Gastroesophageal sphincter (tissue), 4 donors: Measurements from ENCODE around the gene NDUFA1. TPM values are rescaled to one million over a fixed set of nuclear protein-coding genes. Genes with fewer than 3 reads are reported as not detected.
"Not testable (repeated sequence)": the region's sequence is repeated elsewhere in the genome, so short reads cannot be mapped to it uniquely, and the experiment has no call there.

Experiments
- ATAC-seq: fragments of 150-250 bp; one replicate; pipeline ENCODE4 v1.9.1; 2016; ENCODE audit warnings: mild to moderate bottlenecking, moderate library complexity
- H3K27ac ChIP-seq, 4 donors: fragments of 200-600 bp; sonication (generic) in 3 of 4; 1 replicate in 3 of 4; 2 replicates in 1 of 4; pipeline ENCODE4 v1.5.1; 2016 to 2019
- H3K27me3 ChIP-seq: fragments of 200-600 bp; sonication (generic); one replicate; pipeline ENCODE4 v1.5.1; 2019
- H3K36me3 ChIP-seq, 2 donors: fragments of 200-600 bp; sonication (generic); one replicate each; pipeline ENCODE4 v1.5.1; 2019; ENCODE audit warnings: control low read depth in 1 of 2
- H3K4me1 ChIP-seq, 3 donors: fragments of 200-600 bp; sonication (generic); 1 replicate in 2 of 3; 2 replicates in 1 of 3; pipeline ENCODE4 v1.5.1; 2016 to 2019; ENCODE audit warnings: control low read depth in 2 of 3
- H3K4me3 ChIP-seq, 2 donors: fragments of 200-600 bp; sonication (generic); one replicate each; pipeline ENCODE4 v1.5.1; 2019; ENCODE audit warnings: mild to moderate bottlenecking in 1 of 2, moderate library complexity in 1 of 2
- H3K9me3 ChIP-seq, 3 donors: fragments of 200-600 bp; sonication (generic); one replicate each; pipeline ENCODE4 v1.5.1; 2017 to 2019; ENCODE audit warnings: control low read depth in 2 of 3
- EP300 ChIP-seq: sonication (generic); formaldehyde crosslinking; IDR thresholded peaks from one replicate; pipeline ENCODE4 v1.6.1; 2017; ENCODE audit warnings: antibody characterized with exemption, mild to moderate bottlenecking
- POLR2A ChIP-seq, 2 donors: fragments of 450-650 bp; IDR thresholded peaks; one replicate each; pipeline ENCODE4 v1.6.1; 2017; ENCODE audit warnings: antibody characterized with exemption in 2 of 2, mild to moderate bottlenecking in 2 of 2, moderate library complexity in 1 of 2
- POLR2AphosphoS5 ChIP-seq: sonication (generic); formaldehyde crosslinking; IDR thresholded peaks from one replicate; pipeline ENCODE4 v1.6.1; 2017; ENCODE audit warnings: antibody characterized with exemption
- WGBS, 2 donors: methylation state at CpG; one replicate each; pipeline ENCODE4 v1.1.5; 2018; ENCODE audit warnings: low coverage in 1 of 2; 5-methylcytosine and 5-hydroxymethylcytosine counted together
- total RNA-seq, 4 donors: library from RNA; depleted of rRNA; stranded (reverse); fragments of >200 nt; gene quantifications; one replicate each; pipeline ENCODE4 v1.1.0, GENCODE V29; 2016
- TF ChIP-seq, protein P1 (sequence below), 4 experiments: fragments of 200-600 bp in 2 of 4; fragments of 450-650 bp in 2 of 4; sonication (generic) in 1 of 4; IDR thresholded peaks; one replicate each; pipeline ENCODE4 v1.5.1; 2017 to 2019; ENCODE audit warnings: antibody characterized with exemption in 4 of 4, mild to moderate bottlenecking in 2 of 4, moderate library complexity in 2 of 4

The NDUFA1 gene
- total RNA-seq, 4 donors from 2014 or later, result 55.8 to 104 (median 74.5) TPM

DNA sequence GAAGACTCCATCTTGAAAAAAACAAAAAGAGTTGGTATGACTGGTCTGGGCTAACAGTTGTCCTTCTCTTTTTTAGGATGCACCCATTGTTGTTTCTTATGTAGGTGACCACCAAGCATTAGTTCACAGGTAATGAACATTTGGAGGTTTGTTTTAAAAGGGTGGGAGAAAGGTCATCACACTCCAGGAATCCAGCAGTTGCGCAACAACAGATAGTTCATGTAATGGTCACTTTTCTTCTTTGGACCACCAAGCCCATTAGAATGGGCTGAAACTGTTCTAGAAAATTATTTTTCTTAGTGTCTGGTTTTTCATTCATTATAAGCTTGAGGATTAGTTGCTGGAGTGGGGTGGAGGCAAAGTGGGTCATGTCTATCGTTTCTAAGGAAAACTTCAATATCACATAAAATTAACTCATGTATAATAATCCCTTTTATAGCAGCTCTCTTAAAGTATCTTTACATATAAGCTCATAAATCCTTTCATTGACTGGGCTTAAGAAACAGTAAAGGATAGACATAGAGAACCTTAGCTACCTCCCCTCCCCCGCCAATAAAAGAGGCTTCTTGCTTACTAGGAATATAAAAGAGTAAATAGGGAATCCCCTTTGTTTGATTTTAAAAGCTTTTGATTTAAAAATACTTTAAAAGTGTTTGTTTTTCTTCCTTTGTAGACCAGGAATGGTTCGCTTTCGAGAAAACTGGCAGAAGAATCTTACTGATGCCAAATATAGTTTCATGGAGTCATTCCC lies 48.4 kb downstream of the NDUFA1 start:
- Histone ChIP-seq H3K9me3 (no peaks in the 10 kb centered on the region), H3K27ac (no peak overlapping the region), H3K4me1 (no peaks in the 10 kb centered on the region), H3K27me3 (no peaks in the 10 kb centered on the region), H3K4me3 (no peak overlapping the region), H3K36me3 (peaks cover 0 to 11% of the 10 kb centered on the region in 2 donors)
- TF ChIP-seq EP300, result no peak
- TF ChIP-seq POLR2A (IDR thresholded peaks at IDR 0.05), result no peak
- TF ChIP-seq, protein P1, sequence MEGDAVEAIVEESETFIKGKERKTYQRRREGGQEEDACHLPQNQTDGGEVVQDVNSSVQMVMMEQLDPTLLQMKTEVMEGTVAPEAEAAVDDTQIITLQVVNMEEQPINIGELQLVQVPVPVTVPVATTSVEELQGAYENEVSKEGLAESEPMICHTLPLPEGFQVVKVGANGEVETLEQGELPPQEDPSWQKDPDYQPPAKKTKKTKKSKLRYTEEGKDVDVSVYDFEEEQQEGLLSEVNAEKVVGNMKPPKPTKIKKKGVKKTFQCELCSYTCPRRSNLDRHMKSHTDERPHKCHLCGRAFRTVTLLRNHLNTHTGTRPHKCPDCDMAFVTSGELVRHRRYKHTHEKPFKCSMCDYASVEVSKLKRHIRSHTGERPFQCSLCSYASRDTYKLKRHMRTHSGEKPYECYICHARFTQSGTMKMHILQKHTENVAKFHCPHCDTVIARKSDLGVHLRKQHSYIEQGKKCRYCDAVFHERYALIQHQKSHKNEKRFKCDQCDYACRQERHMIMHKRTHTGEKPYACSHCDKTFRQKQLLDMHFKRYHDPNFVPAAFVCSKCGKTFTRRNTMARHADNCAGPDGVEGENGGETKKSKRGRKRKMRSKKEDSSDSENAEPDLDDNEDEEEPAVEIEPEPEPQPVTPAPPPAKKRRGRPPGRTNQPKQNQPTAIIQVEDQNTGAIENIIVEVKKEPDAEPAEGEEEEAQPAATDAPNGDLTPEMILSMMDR (IDR thresholded peaks at IDR 0.05), result no peak
- no peak for TF ChIP-seq POLR2AphosphoS5
- no peak for ATAC-seq
- WGBS, 2 donors, result 85 to 86% methylated on average over 5 of the region's 5 CpGs

- H3K27ac ChIP-seq, H3K9me3 ChIP-seq, H3K27me3 ChIP-seq, H3K4me3 ChIP-seq, ATAC-seq, H3K4me1 ChIP-seq: not testable (repeated sequence)
- peaks cover 0 to 28% of the 10 kb centered on the region in 2 donors for H3K36me3 ChIP-seq
- WGBS, 2 donors, result 88 to 100% methylated on average over 3 to 7 of the region's 7 CpGs
Measured at GRCh38 chrX:119922391-119922790, 50.8 kb downstream of the NDUFA1 start.

Other genes with a start within 250 kb of the NDUFA1 start
- 10 to 100 TPM; 19.3 to 97.9 (median 40.6) TPM for gene SEPTIN6, start 178.7 kb upstream of the NDUFA1 start, total RNA-seq
- under 1 TPM in 1 of 4 donors, not detected in 3; 0.27 TPM for gene SOWAHD, start 113.2 kb upstream of the NDUFA1 start, total RNA-seq
- gene RPL39, start 80.2 kb upstream of the NDUFA1 start, total RNA-seq, result 1,000 to 10,000 TPM; 1,536 to 5,996 (median 3,784) TPM
- gene UPF3B, start 18.9 kb upstream of the NDUFA1 start, total RNA-seq, result 1 to 10 TPM; 3.9 to 7.0 (median 4.3) TPM
- gene RNF113A, start 99 bp upstream of the NDUFA1 start, total RNA-seq, result 10 to 100 TPM in 3 of 4 donors, 1 to 10 TPM in 1; 6.4 to 18.6 (median 12.6) TPM
- gene AKAP14, start 24.1 kb downstream of the NDUFA1 start, total RNA-seq, result not detected
- 10 to 100 TPM in 1 of 4 donors, 1 to 10 TPM in 3; 5.9 to 12.6 (median 6.3) TPM for gene NKAP, start 71.9 kb downstream of the NDUFA1 start, total RNA-seq
- under 1 TPM in 1 of 4 donors, not detected in 3; 0.47 TPM for gene RHOXF2B, start 205.9 kb downstream of the NDUFA1 start, total RNA-seq
- 1 to 10 TPM in 1 of 4 donors, under 1 TPM in 1, not detected in 2; 0.49 to 5.9 TPM for gene RHOXF1, start 244.1 kb downstream of the NDUFA1 start, total RNA-seq